Neural crest cell (in vitro differentiated cells): Measurements from ENCODE around the gene RNF39. TPM values are rescaled to one million over a fixed set of nuclear protein-coding genes. Genes with fewer than 3 reads are reported as not detected.

ENCODE experiments used
- DNase-seq: peaks from one replicate; pipeline ENCODE4 v3.0.0; 2021; ENCODE audit warnings: low read depth, mixed read lengths, low spot score
- H3K27ac Mint-ChIP-seq: one replicate; pipeline ENCODE4 v1.8.0; 2021; ENCODE audit warnings: mild to moderate bottlenecking, mixed read lengths; ENCODE audit not compliant: unreplicated experiment
- H3K27me3 Mint-ChIP-seq: 2 replicates; pipeline ENCODE4 v1.8.0; 2021; ENCODE audit warnings: low read depth, mild to moderate bottlenecking, mixed read lengths
- H3K36me3 Mint-ChIP-seq: 2 replicates; pipeline ENCODE4 v1.8.0; 2021; ENCODE audit warnings: low read depth, mild to moderate bottlenecking, mixed read lengths
- H3K4me1 Mint-ChIP-seq: 2 replicates; pipeline ENCODE4 v1.8.0; 2021; ENCODE audit warnings: mixed read lengths
- H3K4me3 Mint-ChIP-seq: one replicate; pipeline ENCODE4 v1.8.0; 2021; ENCODE audit warnings: mild to moderate bottlenecking, mixed read lengths
- H3K9me3 Mint-ChIP-seq: 2 replicates; pipeline ENCODE4 v1.8.0; 2021; ENCODE audit warnings: mixed read lengths
- CTCF ChIP-seq: fragments of 200-600 bp; sonication (generic); conservative IDR thresholded peaks from 2 replicates; pipeline ENCODE4 v1.5.0; 2021; ENCODE audit warnings: antibody characterized with exemption, mild to moderate bottlenecking
- total RNA-seq: library from RNA; stranded (reverse); gene quantifications from 2 replicates; pipeline ENCODE4 v1.2.1, GENCODE V29; 2021

RNF39 gene
- total RNA-seq, 1 donor from 2014 or later: not detected

- DNase-seq: no peak
- H3K4me1 Mint-ChIP-seq: no peaks in the 10 kb centered on the region
- peaks cover 5% of the 10 kb centered on the region for H3K36me3 Mint-ChIP-seq
- no peak for TF ChIP-seq CTCF
- peaks cover 2% of the 10 kb centered on the region for H3K9me3 Mint-ChIP-seq
- no peak overlapping the region for H3K27ac Mint-ChIP-seq
- no peak overlapping the region for H3K4me3 Mint-ChIP-seq
- H3K27me3 Mint-ChIP-seq: no peaks in the 10 kb centered on the region
Measured at GRCh38 chr6:30022189-30022588, 53.4 kb downstream of the RNF39 start.

- Mint-ChIP-seq H3K9me3 (no peaks in the 10 kb centered on the region), H3K36me3 (peaks cover 5% of the 10 kb centered on the region), H3K4me3 (no peak overlapping the region), H3K27me3 (no peaks in the 10 kb centered on the region), H3K27ac (no peak overlapping the region), H3K4me1 (no peaks in the 10 kb centered on the region)
- no peak for TF ChIP-seq CTCF
- DNase-seq: no peak
Measured at GRCh38 chr6:30020626-30021025, 54.9 kb downstream of the RNF39 start.

Other genes with a start within 250 kb of the RNF39 start
- not detected in 2 replicates for gene HLA-G, start 247.9 kb downstream of the RNF39 start, total RNA-seq
- 126 and 131 TPM in 2 replicates for gene HLA-A, start 133.2 kb downstream of the RNF39 start, total RNA-seq
- gene POLR1H, start 14.5 kb downstream of the RNF39 start, total RNA-seq: 43.3 and 43.8 TPM in 2 replicates
- gene PPP1R11, start 8.6 kb downstream of the RNF39 start, total RNA-seq: 35.6 and 38.1 TPM in 2 replicates
- not detected in 2 replicates for gene TRIM31, start 37.3 kb upstream of the RNF39 start, total RNA-seq
- not detected in 2 replicates for gene TRIM40, start 60.4 kb upstream of the RNF39 start, total RNA-seq
- not detected in 2 replicates for gene TRIM10, start 85.4 kb upstream of the RNF39 start, total RNA-seq
- not detected in 2 replicates for gene TRIM15, start 87.8 kb upstream of the RNF39 start, total RNA-seq
- 36.2 and 36.5 TPM in 2 replicates for gene TRIM26, start 137.6 kb upstream of the RNF39 start, total RNA-seq